ENCODE data around the gene CYB5R2.

CYB5R2 gene

DNA sequence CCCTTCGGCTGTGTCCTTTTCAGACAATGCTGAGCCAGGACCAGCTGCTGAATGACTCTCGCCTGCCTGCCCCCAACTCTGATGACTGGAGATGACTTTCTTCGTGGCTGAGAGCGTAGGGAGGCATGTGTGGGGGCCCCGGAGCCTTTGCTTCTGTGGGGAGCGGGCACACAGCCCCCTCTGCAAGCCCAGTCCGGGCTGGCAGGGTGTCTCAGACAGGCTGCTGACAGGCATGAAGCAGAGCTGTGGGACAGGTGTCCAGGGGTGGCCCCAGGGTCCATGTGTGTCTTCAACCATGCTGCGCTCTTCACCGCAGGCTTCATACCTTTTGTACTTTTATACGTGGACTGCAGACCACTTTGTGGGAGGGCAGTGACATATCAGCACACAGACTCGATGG lies 16.6 kb downstream of the CYB5R2 start:
- Mint-ChIP-seq H3K27me3 (ENCODE audit: low read depth, poor library complexity) (peaks cover 4% of the 10 kb centered on the region), H3K4me3 (no peak overlapping the region)

DNA sequence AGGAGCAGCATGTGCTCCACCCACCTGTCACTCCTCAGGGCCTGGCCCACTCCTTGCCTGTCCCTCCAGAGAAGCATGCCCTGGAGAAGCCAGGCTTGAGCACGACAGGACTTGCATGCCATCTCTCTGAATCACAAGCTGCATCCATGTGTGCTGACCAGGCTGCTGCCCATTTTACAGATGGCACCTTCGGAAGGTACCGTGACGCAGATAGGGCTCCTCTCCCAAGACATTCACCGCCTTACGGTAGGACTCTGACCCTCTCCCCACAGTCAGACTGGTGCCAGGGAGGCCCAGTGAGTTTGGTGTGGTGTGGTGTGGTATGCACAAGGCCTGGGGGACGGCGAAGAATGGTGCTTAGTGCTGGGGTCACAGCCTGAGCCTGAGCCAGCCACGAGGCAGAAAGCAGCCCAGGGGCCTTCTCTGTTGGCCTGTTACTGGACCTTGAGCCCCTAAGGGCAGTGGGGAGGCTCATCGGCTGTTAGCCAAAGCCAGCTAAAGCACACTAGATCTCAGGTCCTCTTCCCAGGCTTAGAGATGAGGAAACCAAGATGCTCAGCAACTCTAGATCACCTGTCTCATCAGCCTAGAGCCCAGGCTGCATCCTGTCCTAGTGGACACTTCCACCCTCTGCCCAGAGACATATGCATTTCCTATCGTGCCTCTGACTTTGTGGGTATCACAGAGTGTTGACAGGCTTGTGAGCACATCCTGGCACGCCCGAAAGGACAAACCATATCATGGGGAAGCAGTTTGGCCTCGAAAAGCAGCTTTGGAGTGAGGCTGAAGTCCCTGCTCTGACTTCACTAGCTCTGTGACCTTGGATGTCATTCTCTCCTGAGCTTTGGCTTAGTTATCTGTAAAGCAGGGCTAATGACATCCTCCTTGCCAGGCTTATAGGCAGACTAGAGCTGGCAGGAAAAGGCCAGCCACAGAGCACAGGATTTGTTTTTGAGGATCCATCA lies 17.8 kb downstream of the CYB5R2 start:
- Mint-ChIP-seq H3K27me3 (ENCODE audit: low read depth, poor library complexity) (no peaks in the 10 kb centered on the region), H3K27ac (no peak overlapping the region), H3K9me3 (no peaks in the 10 kb centered on the region), H3K4me3 (no peak overlapping the region), H3K4me1 (peaks cover 45% of the 10 kb centered on the region), H3K36me3 (ENCODE audit: low read depth) (peaks cover 35% of the 10 kb centered on the region)
- TF ChIP-seq, protein P1, sequence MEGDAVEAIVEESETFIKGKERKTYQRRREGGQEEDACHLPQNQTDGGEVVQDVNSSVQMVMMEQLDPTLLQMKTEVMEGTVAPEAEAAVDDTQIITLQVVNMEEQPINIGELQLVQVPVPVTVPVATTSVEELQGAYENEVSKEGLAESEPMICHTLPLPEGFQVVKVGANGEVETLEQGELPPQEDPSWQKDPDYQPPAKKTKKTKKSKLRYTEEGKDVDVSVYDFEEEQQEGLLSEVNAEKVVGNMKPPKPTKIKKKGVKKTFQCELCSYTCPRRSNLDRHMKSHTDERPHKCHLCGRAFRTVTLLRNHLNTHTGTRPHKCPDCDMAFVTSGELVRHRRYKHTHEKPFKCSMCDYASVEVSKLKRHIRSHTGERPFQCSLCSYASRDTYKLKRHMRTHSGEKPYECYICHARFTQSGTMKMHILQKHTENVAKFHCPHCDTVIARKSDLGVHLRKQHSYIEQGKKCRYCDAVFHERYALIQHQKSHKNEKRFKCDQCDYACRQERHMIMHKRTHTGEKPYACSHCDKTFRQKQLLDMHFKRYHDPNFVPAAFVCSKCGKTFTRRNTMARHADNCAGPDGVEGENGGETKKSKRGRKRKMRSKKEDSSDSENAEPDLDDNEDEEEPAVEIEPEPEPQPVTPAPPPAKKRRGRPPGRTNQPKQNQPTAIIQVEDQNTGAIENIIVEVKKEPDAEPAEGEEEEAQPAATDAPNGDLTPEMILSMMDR (IDR thresholded peaks at IDR 0.05), result no peak
- DNase-seq, result no peak

More for the DNA sequence above, 16.6 kb downstream of the CYB5R2 start:
- DNase-seq, result no peak
- peaks cover 38% of the 10 kb centered on the region for H3K4me1 Mint-ChIP-seq
- H3K36me3 Mint-ChIP-seq (ENCODE audit: low read depth), result peaks cover 33% of the 10 kb centered on the region
- TF ChIP-seq, protein P1 (IDR thresholded peaks at IDR 0.05), result no peak
- H3K27ac Mint-ChIP-seq, result no peak overlapping the region
- peaks cover 5% of the 10 kb centered on the region for H3K9me3 Mint-ChIP-seq

DNA sequence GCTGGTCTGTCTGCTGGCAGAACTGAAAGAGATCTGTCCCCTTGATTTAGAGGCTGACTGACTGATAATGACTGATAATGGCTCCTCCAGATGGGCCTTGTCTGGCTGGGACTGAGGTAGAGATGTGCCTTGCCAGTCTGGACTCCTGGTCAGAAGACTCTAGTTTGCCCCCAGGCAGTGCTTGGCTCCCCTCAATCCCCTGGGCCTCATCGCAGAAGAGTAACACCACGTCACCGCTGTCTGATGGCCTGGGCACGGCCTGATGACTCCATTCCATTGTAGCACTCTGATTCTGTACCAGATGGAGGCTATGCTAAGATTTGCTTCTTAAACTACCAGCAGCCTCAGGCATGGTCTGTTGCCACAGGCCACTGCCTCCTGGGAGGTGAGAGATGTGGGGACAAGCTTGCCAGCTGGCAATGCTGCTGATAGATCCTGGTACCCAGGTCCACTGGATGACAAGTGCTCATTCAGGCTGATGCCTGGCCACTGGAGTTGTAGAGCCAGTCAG lies 19.1 kb downstream of the CYB5R2 start:
- Mint-ChIP-seq H3K9me3 (no peaks in the 10 kb centered on the region), H3K4me1 (peaks cover 45% of the 10 kb centered on the region), H3K4me3 (no peak overlapping the region), H3K36me3 (ENCODE audit: low read depth) (peaks cover 48% of the 10 kb centered on the region), H3K27me3 (ENCODE audit: low read depth, poor library complexity) (no peaks in the 10 kb centered on the region), H3K27ac (peak overlapping the region; percentile 74)
- DNase-seq, result no peak
- TF ChIP-seq, protein P1 (IDR thresholded peaks at IDR 0.05), result no peak

DNA sequence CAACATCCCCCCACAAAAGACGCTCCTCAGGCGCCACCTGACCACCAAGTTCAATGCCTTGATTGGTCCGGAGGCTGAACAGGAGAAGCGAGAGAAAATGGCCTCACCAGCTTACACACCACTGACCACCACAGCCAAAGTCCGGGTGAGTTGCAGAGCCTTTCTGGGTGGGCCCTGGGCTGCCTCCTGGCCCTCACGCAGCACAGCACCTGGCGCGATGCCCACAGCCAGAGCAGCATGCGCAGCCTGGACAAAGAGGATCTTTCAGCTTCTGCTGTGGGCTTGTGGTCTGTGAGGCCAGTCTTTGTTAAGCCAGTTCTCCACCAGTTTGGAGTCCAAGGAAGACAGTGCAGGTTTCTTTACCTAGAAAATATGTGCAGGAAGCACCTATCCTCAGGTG lies 21.6 kb downstream of the CYB5R2 start:
- DNase-seq, result no peak
- TF ChIP-seq, protein P1 (IDR thresholded peaks at IDR 0.05), result no peak
- H3K27me3 Mint-ChIP-seq (ENCODE audit: low read depth, poor library complexity), result no peaks in the 10 kb centered on the region
- H3K27ac Mint-ChIP-seq, result no peak overlapping the region
- H3K4me1 Mint-ChIP-seq, result peaks cover 34% of the 10 kb centered on the region
- H3K36me3 Mint-ChIP-seq (ENCODE audit: low read depth), result peaks cover 59% of the 10 kb centered on the region
- H3K9me3 Mint-ChIP-seq, result no peaks in the 10 kb centered on the region
- no peak overlapping the region for H3K4me3 Mint-ChIP-seq

DNA sequence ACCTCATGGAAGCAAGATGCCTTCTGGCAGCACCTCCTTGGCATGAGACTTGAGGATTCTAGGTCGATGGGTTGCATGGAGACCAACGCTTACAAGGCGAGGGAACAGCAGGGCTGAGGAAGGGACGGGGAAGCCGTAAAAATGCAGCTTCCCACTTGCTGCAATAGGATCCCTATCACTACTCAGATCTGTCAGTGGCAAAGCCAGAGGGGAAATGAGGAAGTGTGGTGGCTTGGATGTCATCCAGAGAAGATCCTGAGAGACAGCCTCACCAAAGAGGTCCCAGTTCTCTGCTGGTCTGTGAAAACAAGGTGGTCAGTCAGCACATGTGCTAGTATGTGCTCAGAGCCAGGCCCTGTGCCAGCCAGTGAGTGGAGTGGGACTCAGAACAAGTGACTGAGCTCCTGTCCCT lies 22.2 kb downstream of the CYB5R2 start:
- H3K4me1 Mint-ChIP-seq, result peaks cover 30% of the 10 kb centered on the region

More for the DNA sequence above, 22.2 kb downstream of the CYB5R2 start:
- DNase-seq, result no peak
- Mint-ChIP-seq H3K27me3 (ENCODE audit: low read depth, poor library complexity) (no peaks in the 10 kb centered on the region), H3K36me3 (ENCODE audit: low read depth) (peaks cover 63% of the 10 kb centered on the region), H3K4me3 (no peak overlapping the region), H3K27ac (no peak overlapping the region), H3K9me3 (no peaks in the 10 kb centered on the region)
- TF ChIP-seq, protein P1 (IDR thresholded peaks at IDR 0.05), result no peak
